T-helper 1 cell (primary cell): Measurements from ENCODE around the gene SLC18A2.
"Not testable (repeated sequence)": the region's sequence is repeated elsewhere in the genome, so short reads cannot be mapped to it uniquely, and the experiment has no call there.

Source experiments
- DNase-seq, 5 donors: peaks; one replicate each; pipeline ENCODE4 v3.0.0-alpha.2; 2012 to 2020
- total RNA-seq, 4 donors: gene quantifications; one replicate each; lab custom pipeline; 2026; lab: John Stamatoyannopoulos, UW

Gene SLC18A2
- 0.15 to 0.93 (median 0.25) reads per million in 4 donors for total RNA-seq

- DNase-seq, result no peak
Observed at GRCh38 chr10:117240621-117241529, at the start of gene SLC18A2. Gene SLC18A2 (plus strand): TSS chr10:117241114. CDS start chr10:117241694, 580 bp downstream.

DNA sequence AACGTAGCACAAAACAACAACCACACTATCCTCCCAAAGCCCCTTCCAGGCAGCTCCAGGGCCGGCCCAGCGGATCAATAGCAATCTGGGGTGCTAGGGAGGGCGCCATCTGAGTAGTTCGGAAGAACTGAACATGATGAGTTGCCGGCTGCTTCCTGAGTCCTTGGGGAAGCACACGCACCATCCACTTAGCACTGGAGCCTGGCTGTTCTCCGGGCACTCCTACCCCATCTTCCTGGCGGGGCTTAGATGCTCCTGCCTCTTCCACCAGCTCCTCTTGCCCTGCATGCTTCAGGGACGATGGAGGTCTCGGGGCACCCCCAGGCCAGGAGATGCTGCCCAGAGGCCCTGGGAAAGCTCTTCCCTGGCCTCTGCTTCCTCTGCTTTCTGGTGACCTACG lies 43.7 kb upstream of the SLC18A2 start, which contains the start of gene KCNK18:
KCNK18 (plus strand) TSS at position 301 of the 400 bp plus-strand sequence; CDS start at position 301, 0 bp downstream.
- DNase-seq, result no peak

GRCh38 chr10:117198088-117198487 lies 42.8 kb upstream of the SLC18A2 start:
- DNase-seq, result no peak

- no peak for DNase-seq
Observed at GRCh38 chr10:117201826-117202225, 39.1 kb upstream of the SLC18A2 start.

DNA sequence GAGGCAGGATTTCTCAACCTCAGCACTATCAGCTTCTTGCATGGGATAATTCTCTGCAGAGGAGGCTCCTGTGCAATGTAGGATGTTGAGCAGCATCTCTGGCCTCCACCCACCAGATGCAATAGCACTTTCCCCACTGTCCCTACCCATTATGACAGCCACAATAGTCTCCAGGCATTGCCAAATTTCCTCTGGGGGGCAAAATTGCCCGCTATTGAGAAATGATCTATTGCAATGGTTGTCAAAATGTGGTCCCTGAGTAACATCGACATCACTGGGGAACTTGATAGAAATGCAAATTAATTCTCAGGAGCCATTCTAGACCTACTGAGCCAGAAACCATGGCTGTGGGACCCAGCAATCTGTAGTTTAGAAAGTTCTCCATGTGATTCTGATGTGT lies 36.6 kb upstream of the SLC18A2 start:
- DNase-seq, result no peak

- DNase-seq, result no peak
Observed at GRCh38 chr10:117212176-117212575, 28.7 kb upstream of the SLC18A2 start.

GRCh38 chr10:117214401-117214800 lies 26.5 kb upstream of the SLC18A2 start:
- DNase-seq, result no peak

DNA sequence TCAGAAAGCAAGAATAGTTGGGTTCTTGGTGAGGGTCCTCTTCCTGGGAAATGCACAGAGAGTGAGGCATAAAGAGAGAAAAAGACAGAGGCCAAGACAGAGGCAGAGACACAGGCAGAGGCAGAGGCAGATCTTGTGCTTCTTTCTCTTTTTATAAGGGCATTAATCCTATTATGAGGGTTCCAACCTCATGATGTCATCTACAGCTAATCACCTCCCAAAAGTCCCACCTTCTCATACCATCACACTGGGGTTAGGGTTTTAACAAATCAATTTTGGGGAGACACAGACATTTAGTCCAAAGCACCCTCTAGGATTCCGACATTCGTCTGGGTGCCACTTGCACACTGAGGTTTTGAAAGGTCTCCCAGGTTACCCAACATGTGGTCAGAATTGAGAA lies 25.8 kb upstream of the SLC18A2 start:
- no peak for DNase-seq

DNA sequence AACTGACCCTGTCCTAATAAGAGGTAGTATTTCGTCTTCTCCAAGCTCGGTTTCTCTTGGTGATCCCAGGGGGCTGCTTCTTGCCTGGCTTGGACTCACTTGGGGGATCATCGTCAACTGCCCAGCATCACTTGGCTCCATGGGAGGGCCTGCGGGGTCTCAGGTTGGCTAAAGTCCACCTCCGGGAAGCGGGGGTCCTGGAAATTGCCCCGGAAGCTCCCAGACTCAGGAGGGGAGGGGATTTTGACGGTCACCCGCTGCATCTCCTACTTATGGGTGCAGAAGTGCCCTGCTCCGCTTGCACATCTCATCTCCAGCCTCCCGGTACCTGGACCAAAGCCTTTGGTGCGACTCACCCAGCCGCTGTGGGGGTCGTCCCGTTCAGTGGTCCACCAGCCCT lies 24.9 kb upstream of the SLC18A2 start:
- DNase-seq, result no peak

- peak; percentile 42 to 58 (median 55) for DNase-seq
Observed at GRCh38 chr10:117216611-117217195, 24.2 kb upstream of the SLC18A2 start.

- DNase-seq, result peak in 2 of 5 donors; percentile 5 to 11
Observed at GRCh38 chr10:117217196-117217761, 23.6 kb upstream of the SLC18A2 start.

- DNase-seq, result no peak
Observed at GRCh38 chr10:117218654-117219053, 22.3 kb upstream of the SLC18A2 start.

DNA sequence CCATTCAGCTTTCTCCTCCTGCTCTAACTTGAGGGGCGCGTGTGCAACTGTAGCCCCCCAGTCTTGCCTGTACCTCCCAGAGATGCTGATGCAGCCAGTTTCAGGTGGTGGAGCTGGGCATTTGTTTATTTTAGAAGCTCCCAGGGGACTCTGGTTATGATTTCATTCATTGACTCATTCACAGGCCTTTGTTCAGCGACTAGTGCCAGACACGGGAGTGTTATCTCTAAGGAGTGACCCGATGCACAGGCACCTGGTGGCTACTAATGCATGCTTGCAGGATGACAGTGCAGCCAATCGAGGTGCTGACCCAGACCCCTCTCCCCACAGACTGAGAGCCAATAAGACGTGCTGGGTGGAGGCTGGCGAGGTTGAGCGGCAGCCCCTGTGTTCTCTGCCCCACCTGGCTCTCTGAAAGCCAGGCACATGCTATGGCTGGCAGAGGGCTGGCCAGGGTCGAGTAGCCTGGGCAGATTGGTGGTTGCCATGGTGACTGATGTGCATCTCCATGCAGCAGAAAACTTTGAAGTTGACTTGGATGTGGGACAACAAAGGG lies 19.7 kb upstream of the SLC18A2 start:
- DNase-seq, result no peak

GRCh38 chr10:117222552-117222951 lies 18.4 kb upstream of the SLC18A2 start:
- DNase-seq, result no peak

- no peak for DNase-seq
Observed at GRCh38 chr10:117222976-117223692, 17.8 kb upstream of the SLC18A2 start.

DNA sequence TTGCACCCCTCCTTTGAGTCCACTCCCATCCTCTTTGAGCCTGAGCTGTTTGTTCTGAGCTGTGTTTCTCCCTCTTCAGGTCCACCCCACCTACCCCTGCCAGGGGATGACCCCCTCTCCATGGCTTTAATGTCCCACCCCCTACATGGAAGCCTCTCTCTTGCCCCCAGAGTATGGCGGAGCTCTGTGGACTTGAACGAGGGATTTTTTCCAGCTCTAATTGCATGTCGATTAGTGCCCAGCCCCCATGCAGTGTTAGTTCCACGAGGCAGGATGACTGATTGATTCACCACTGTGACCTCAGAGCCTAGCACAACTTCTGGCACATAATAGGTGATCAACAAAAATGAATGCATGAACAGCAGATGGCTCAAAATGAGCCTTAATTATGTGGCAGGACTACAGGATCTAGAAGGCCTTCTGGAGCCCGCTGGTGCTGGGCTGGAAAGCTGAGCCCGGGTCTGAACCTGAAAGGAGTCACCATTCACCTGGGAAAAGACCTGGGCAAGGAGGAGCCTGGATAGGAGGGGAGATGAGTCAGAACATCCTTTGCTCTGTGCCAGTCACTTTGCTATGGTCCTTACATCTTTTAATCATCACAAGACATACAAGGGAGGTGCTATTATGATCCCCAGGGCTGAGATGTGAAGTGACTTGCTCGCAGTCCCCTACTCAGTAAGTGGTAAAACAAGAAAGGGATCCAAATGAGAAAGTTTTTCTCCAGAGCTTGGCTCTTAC lies 17.1 kb upstream of the SLC18A2 start:
- no peak for DNase-seq

DNA sequence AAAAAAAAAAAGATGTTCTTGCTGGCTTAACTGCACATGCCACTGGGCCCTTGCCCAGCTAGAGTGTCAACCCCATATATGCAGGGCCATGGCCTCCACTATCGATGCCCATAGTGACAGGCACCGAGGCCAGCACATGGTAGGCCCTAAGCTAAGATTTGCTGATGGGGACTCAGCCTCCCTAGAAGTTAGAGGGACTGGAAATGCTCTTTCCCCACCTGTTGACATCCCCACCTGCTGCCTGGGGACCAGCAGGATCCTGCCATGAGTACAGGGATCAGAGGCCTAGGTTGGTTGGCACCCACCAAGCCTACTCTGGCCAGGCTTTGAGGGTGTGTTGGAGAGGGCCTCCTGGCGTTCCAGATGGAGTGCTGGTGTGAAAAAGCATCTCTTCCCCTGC lies 16.0 kb upstream of the SLC18A2 start:
- no peak for DNase-seq

GRCh38 chr10:117226813-117227451 lies 14.0 kb upstream of the SLC18A2 start:
- DNase-seq, result no peak

DNA sequence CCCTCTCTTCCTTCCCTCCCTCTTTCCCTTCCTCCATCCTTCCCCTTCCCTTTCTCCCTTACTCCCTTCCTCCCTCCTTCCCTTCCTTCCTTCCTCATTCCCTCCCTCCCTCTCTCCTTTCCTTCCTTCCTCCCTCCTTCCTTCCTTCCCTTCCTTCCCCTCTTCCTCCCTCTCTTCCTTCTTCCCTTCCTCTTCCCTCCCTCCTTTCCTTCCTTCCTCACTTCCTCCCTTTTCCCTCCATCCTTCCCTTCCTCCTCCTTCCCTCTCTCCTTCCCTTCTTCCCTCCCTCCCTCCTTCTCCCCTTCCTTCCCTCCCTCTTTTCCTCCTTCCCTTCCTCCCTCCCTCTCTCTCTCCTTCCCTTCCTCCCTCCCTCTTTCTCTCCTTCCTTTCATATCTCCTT lies 12.7 kb upstream of the SLC18A2 start:
- DNase-seq, result no peak

GRCh38 chr10:117230107-117230506 lies 10.8 kb upstream of the SLC18A2 start:
- DNase-seq, result not testable (repeated sequence)

DNA sequence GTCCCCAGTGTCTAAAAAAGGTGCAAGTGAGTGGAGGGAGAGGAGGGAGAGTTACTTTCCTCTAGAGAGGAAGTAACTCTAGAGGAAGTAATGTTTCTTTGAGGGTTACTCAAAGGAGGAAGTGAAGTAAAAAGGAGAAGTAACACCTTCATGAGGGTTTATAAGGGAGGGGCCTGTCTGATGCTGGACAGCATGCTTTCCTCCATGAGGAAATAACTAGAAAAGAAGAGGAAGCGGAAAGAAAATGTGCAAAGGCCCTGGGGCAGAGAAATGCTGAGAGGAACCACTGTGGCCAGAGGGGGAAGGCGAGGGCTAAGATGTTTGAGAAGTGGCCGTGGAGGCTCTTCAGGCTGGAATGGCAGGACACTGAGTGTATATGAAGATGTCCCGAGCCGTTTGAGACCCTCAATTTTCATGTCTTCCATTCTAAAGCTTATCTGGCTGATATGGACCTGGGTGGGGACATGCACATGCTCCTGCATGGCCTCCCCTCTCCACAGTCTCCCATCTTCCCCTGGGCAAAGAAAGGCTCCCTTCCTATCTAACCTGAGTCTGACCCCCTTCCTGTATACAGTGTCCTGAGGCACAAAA lies 3.4 kb upstream of the SLC18A2 start:
- DNase-seq, result no peak
